ENCODE measurements around the gene ARSA.
A peak's percentile ranks its signal among the peaks of the same experiment; 100 is the strongest.
"Not testable (repeated sequence)": the region's sequence is repeated elsewhere in the genome, so short reads cannot be mapped to it uniquely, and the experiment has no call there.

Gene ARSA

DNA sequence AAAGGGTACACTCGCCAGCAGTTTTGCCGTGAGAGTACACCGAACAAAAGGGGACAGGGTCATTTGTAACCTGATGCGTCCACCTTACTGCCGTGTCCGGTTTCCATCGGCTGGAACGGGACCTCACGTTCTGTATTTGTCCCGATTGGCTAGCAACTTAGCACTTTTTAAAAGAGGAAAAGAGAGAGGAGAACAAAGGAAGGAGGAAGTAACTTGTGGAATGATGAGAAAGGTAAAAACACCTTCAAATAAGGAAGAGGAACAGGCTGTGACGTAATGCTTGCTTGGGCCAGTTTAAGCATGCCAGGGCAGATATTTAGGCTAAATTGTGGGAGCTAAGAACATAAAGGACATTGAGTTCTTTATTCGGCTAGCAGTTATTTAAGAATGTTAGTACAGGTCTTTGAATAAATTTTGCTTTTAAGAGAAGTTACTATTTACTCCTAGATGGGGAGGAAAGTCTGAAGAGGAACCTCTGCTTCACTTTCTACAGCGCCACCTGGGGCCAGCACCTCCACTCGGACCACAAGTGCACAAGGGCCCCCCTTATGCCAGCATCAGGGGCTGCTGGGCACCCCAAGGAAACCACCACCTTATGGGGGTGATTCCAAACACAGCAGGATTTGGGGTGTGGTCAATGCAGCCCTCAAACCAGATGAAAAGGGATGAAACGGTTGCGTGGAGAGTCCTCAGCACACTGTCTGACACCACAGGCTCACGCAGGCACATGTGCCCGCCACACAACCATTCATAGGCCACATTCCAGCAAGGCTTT, 5.8 kb downstream of the ARSA start:
- no peak for DNase-seq (ENCODE audit: low read depth)

DNA sequence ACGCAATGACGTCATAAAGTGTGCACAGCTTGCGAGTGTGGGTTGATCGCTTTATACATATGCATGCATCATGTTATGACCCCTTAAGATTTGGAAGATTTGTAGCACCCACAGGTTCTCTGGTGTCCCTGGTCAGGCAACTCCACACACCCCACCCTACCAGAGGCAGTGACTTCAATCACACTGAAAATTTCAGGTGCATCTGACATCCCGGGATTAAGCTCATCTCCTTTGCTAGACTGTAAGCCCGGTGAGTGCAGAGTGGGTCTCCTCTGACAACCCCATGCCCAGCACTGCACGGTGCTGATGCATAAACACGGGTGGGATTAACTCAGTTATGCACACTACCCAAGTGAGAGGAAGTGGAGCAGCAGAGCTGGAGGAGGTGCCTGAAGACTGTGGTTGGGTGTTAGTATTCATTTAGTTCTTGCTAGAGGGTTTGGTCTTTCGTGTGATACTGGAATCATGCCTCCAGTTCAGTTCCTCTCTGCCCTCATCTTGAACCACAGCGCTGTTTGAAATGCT, 6.5 kb downstream of the ARSA start:
- no peak for DNase-seq (ENCODE audit: low read depth)

- peak; percentile 18 for DNase-seq (ENCODE audit: low read depth)
These were observed 7.2 kb downstream of the ARSA start for GRCh38 chr22:50620593-50621355.

DNA sequence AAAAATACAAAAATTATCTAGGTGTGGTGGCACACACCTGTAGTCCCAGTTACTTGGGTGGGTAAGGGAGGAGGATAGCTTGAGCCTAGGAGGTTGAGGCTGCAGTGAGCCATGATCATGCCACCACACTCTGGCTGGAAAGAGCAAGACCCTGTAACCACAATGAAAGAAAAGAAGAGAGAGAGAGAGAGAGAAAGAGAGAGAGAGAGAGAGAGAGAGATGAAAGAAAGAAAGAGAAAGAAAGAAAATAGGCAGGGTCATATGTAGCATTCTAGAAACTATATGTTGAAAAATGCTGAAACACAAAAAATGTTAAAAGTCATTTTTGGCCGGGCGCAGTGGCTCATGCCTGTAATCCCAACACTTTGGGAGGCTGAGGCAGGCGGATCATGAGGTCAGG, 13.7 kb downstream of the ARSA start:
- DNase-seq (ENCODE audit: low read depth), result not testable (repeated sequence)

DNA sequence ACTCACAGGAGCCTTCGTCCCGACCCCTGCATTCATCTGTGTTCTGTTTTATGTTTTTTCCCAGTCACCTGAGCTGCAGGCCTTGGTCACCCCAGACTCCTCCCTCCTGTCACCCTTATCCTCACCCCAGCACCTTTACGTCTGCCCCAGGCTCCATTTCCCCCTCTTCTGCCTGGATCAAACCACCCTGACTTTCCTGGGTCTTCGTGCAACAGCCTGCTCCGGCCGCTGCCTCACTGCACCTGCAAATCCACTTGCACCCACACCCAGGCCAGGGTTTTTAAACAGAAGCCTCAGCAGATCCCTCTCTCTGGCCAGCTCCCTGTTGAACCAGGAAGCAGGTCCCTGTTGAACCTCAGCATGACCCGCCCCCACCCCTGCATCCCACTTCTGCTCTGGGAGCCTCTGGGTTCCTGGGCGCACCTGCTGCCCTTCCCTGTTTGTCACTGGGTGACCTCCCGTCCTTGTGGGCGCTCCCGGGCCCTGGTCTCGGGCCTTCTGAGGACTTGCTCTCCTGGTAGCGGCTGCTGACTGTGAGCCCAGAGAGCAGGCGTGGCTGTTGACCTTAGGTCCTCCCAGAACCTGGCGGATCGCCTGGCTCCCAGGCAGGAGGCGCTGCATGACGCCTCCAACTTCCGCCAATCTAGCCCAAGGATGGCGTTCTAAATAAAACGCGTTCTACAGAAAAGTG, 14.5 kb downstream of the ARSA start:
- no peak for DNase-seq (ENCODE audit: low read depth)

GRCh38 chr22:50612528-50613221, 15.3 kb downstream of the ARSA start:
- DNase-seq (ENCODE audit: low read depth), result no peak

DNA sequence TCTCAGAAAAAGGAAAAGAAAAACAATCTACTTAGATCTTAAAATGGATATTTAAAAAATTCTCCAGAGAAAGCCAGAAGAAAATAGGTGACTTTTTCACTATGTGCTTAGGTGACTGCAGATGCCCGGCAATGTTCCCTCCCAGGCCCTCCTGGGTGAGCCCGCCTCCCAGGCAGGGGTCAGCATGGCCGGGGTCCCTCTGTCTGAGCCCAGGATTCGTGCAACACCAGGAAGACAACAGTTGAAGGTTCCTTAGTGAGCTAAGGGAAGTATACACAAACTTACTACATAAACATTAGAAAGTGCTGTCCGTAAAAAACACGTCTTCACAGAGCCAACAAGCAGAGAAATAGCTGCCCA, 15.8 kb downstream of the ARSA start:
- DNase-seq (ENCODE audit: low read depth), result no peak

- DNase-seq (ENCODE audit: low read depth), result no peak
These were observed 16.5 kb downstream of the ARSA start for GRCh38 chr22:50611341-50612060.

DNA sequence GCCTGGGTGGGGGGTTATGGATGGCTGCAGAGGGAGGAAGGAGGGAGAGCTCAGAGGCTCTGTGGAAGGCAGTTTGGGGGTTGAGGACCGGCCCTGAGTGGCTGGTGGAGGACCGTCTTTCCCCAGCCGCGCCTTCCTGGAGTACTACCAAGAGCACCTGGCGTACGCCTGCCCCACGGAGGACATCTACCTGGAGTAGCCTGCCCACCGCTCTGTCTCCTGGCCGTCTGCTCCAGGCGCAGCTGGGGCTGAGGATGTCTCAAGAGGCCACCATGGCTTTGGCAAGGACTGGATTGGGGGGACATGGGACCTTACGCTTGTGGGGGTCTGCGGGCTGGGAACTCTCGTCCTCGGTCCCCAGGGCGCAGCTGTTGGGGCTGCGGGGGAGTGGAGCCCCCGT, 17.4 kb downstream of the ARSA start:
- DNase-seq (ENCODE audit: low read depth), result no peak

- no peak for DNase-seq (ENCODE audit: low read depth)
These were observed 17.9 kb downstream of the ARSA start for GRCh38 chr22:50610041-50610451.

DNA sequence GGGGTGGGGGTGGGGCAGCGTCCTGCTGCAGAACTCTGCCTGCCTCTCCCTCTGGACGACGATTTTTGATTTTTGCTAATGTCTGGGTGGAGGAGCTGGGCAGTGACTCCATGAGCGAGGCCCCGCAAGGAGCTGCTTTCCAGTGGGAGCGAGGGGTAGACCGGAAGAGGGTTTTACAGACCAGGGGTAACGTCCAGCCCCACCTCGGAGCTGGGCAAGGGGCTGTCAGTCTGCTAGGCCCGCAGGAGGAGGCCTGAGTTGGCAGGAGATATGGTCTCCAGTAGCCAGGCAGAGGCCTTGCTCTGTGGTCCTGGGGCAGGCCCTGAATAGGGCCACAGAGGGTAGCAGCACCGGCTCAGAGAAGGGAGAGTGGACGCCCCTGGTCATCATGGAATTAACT, 18.4 kb downstream of the ARSA start:
- DNase-seq (ENCODE audit: low read depth), result no peak

GRCh38 chr22:50608996-50609395, 19.0 kb downstream of the ARSA start:
- DNase-seq (ENCODE audit: low read depth), result no peak

GRCh38 chr22:50608058-50608840, 19.7 kb downstream of the ARSA start:
- not testable (repeated sequence) for DNase-seq (ENCODE audit: low read depth)

DNA sequence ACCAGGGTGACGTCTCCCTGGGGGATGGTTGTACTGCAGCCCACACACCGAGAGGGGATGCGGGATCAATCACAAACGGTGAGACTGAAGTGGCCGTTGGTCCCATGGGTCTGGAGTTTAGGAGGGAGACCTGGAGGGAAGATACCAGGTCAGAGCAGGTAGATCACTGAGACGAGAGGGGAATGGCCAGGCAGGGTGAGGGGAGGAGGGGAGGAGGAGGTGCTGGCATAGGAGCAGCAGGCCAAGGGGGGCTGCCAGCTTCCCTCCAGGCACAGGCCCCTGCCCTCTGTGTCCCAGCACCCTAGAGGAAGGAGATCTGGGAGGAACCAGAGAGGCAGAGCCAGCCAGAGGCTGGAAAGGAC, 20.3 kb downstream of the ARSA start:
- DNase-seq (ENCODE audit: low read depth), result no peak

- DNase-seq (ENCODE audit: low read depth), result no peak
These were observed 20.9 kb downstream of the ARSA start for GRCh38 chr22:50606946-50607658.

- no peak for DNase-seq (ENCODE audit: low read depth)
These were observed 21.6 kb downstream of the ARSA start for GRCh38 chr22:50606165-50606945.

DNA sequence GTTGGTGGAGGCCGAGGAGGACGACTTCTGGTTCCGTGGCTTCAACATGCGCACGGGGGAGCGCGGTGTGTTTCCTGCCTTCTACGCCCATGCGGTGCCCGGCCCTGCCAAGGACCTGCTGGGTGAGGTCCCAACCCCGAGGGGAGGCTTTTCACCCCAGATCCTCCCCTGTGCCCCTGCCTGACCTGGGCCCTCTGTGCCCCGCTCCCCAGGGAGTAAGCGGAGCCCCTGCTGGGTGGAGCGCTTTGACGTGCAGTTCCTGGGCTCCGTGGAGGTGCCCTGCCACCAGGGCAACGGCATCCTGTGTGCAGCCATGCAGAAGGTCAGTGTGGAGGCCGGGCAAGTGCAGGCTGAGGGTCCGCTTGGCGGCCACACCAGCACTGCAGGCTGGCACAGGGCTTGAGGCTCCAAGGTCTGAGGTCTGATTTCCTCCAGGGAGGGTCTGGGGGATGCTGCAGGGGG, 22.3 kb downstream of the ARSA start:
- no peak for DNase-seq (ENCODE audit: low read depth)

GRCh38 chr22:50605002-50605612, 22.8 kb downstream of the ARSA start:
- no peak for DNase-seq (ENCODE audit: low read depth)

Data from iris pigment epithelial cell (primary cell).